ENCODE results near the gene TBRG4. TPM values are rescaled to one million over a fixed set of nuclear protein-coding genes. Genes with fewer than 3 reads are reported as not detected.

TBRG4 gene
- total and polyA plus RNA-seq, 2 donors (not counting 3 experiments of a cell fraction or from before 2014, with no cell fraction given) = 43.7 to 56.7 TPM

GRCh38 chr7:45089341-45089891 is 22.1 kb downstream of the TBRG4 start:
- Histone ChIP-seq H3K36me3 (ENCODE audit: control insufficient read depth in 2 of 2, extremely low read depth in 1 of 2, insufficient read depth in 2 of 2, low read length in 2 of 2) (no peaks in the 10 kb centered on the region), H3K9ac (replicated peaks; ENCODE audit: extremely low read depth, insufficient read depth, low read length) (no peak overlapping the region), H3K27me3 (ENCODE audit: control insufficient read depth in 2 of 2, insufficient read depth in 2 of 2, low read length in 2 of 2) (peaks cover 3 to 11% of the 10 kb centered on the region in 2 experiments), H3K9me3 (replicated peaks; ENCODE audit: control insufficient read depth, insufficient read depth, low read length) (no peaks in the 10 kb centered on the region), H3K4me3 (replicated peaks in 1 of 3; ENCODE audit: insufficient read depth in 1 of 3, low read depth in 1 of 3, low read length in 3 of 3) (peak overlapping the region; percentile 48 to 58 (median 55)), H3K4me1 (ENCODE audit: control insufficient read depth, extremely low read depth, insufficient read depth, low read length) (no peaks in the 10 kb centered on the region), H4K20me1 (replicated peaks; ENCODE audit: control insufficient read depth, extremely low read depth, insufficient read depth, low read length) (no peaks in the 10 kb centered on the region), H3K9me1 (replicated peaks; ENCODE audit: control insufficient read depth, extremely low read depth, insufficient read depth, low read length) (no peaks in the 10 kb centered on the region), H3K4me2 (ENCODE audit: insufficient read depth, low read length) (peak overlapping the region; percentile 73), H3K79me2 (ENCODE audit: control insufficient read depth, insufficient read depth, low read length) (no peaks in the 10 kb centered on the region), H3K27ac (ENCODE audit: insufficient read depth, low read depth, low read length) (no peak overlapping the region), H2AFZ (ENCODE audit: low read depth, low read length) (peak overlapping the region; percentile 95)
- ChIA-PET CTCF (interaction anchor here (0.6 to 2.4 kb wide), 4 partner anchors 12 to 273 kb away, joined by 3 to 9 read pairs (median 4); no protein-coding TSS in a partner anchor), POLR2A (no interaction called here)
- DNase-seq (ENCODE audit: low read depth, low spot score) (peak; percentile 39), FAIRE-seq (no peak)
- dilution Hi-C loops (cut with MboI; ENCODE audit: extremely low pct_ligation_motif_present, low sequenced_read_pairs) (no loop called here), intact Hi-C loops (cut with micrococcal nuclease) (no loop called here)
- BruUV-seq (replicated peaks) = no TSS peak
- TF ChIP-seq EZH2 (IDR thresholded peaks at IDR 0.05; ENCODE audit: borderline replicate concordance, low read depth, low read length, severe bottlenecking) (no peak), FOS (IDR thresholded peaks at IDR 0.05; ENCODE audit: borderline replicate concordance, insufficient read depth, low read length) (no peak), GATA2 (IDR thresholded peaks at IDR 0.05; ENCODE audit: insufficient read depth, insufficient read length, low read depth, low read length) (no peak), POLR2AphosphoS5 (IDR thresholded peaks at IDR 0.05; ENCODE audit: insufficient read depth, low read depth, low read length) (no peak), MAX (IDR thresholded peaks at IDR 0.05; ENCODE audit: insufficient read depth, insufficient read length) (no peak), POLR2A (IDR thresholded peaks at IDR 0.05; ENCODE audit: low read depth, low read length) (no peak), MYC (IDR thresholded peaks at IDR 0.05; ENCODE audit: low read depth, low read length) (no peak), JUN (IDR thresholded peaks at IDR 0.05; ENCODE audit: borderline replicate concordance, insufficient read depth, insufficient read length, low read depth) (no peak)
- TF ChIP-seq, protein P1, sequence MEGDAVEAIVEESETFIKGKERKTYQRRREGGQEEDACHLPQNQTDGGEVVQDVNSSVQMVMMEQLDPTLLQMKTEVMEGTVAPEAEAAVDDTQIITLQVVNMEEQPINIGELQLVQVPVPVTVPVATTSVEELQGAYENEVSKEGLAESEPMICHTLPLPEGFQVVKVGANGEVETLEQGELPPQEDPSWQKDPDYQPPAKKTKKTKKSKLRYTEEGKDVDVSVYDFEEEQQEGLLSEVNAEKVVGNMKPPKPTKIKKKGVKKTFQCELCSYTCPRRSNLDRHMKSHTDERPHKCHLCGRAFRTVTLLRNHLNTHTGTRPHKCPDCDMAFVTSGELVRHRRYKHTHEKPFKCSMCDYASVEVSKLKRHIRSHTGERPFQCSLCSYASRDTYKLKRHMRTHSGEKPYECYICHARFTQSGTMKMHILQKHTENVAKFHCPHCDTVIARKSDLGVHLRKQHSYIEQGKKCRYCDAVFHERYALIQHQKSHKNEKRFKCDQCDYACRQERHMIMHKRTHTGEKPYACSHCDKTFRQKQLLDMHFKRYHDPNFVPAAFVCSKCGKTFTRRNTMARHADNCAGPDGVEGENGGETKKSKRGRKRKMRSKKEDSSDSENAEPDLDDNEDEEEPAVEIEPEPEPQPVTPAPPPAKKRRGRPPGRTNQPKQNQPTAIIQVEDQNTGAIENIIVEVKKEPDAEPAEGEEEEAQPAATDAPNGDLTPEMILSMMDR (IDR thresholded peaks at IDR 0.05; ENCODE audit: extremely low read depth in 1 of 2, insufficient read depth in 1 of 2, low read depth in 1 of 2, low read length in 2 of 2) = no peak
